Activated CD4-positive, alpha-beta T cell treated with anti-CD3 and anti-CD28 coated beads, Interleukin-2, amount 10 ng/mL, durations not matched to agents 24 days and 14 days (primary cell): Measurements from ENCODE around the gene NOL9. TPM values are rescaled to one million over a fixed set of nuclear protein-coding genes. Genes with fewer than 3 reads are reported as not detected.

ENCODE experiments used
- DNase-seq: peaks from one replicate; pipeline ENCODE4 v3.0.0; 2022
- H3K27ac Mint-ChIP-seq: one replicate; pipeline ENCODE4 v1.8.0; 2022; ENCODE audit warnings: mild to moderate bottlenecking, mixed read lengths
- H3K27me3 Mint-ChIP-seq: one replicate; pipeline ENCODE4 v1.8.0; 2022; ENCODE audit warnings: mixed read lengths
- H3K36me3 Mint-ChIP-seq: one replicate; pipeline ENCODE4 v1.8.0; 2022; ENCODE audit warnings: low read depth, mild to moderate bottlenecking, mixed read lengths
- H3K4me1 Mint-ChIP-seq: one replicate; pipeline ENCODE4 v1.8.0; 2021; ENCODE audit warnings: mixed read lengths
- H3K4me3 Mint-ChIP-seq: one replicate; pipeline ENCODE4 v1.8.0; 2022; ENCODE audit warnings: mild to moderate bottlenecking, moderate library complexity, mixed read lengths
- H3K9me3 Mint-ChIP-seq: one replicate; pipeline ENCODE4 v1.8.0; 2021; ENCODE audit warnings: mixed read lengths
- intact Hi-C: fragments of 100-400 bp; cut with micrococcal nuclease; formaldehyde crosslinking; loops from one replicate; pipeline ENCODE4 v1.15.1; 2023
- total RNA-seq: library from RNA; stranded (reverse); gene quantifications from 2 replicates; pipeline ENCODE4 v1.2.3, GENCODE V29; 2022

NOL9 gene
- total RNA-seq, 1 donor from 2014 or later, result 59.2 TPM

- H3K27me3 Mint-ChIP-seq, result peaks cover 4% of the 10 kb centered on the region
- no peaks in the 10 kb centered on the region for H3K4me1 Mint-ChIP-seq
- DNase-seq, result no peak
- no peaks in the 10 kb centered on the region for H3K36me3 Mint-ChIP-seq
- H3K27ac Mint-ChIP-seq, result no peak overlapping the region
- H3K4me3 Mint-ChIP-seq, result no peak overlapping the region
- intact Hi-C loops, result no loop called here
- no peaks in the 10 kb centered on the region for H3K9me3 Mint-ChIP-seq
These were observed 49.4 kb downstream of the NOL9 start for GRCh38 chr1:6504887-6505286.

- H3K27me3 Mint-ChIP-seq, result peaks cover 6% of the 10 kb centered on the region
These were observed 50.3 kb downstream of the NOL9 start for GRCh38 chr1:6503884-6504602.

GRCh38 chr1:6502000-6502891 lies 52.1 kb downstream of the NOL9 start:
- Mint-ChIP-seq H3K27me3 (peaks cover 17% of the 10 kb centered on the region), H3K9me3 (no peaks in the 10 kb centered on the region), H3K36me3 (no peaks in the 10 kb centered on the region), H3K4me3 (no peak overlapping the region), H3K4me1 (no peaks in the 10 kb centered on the region), H3K27ac (no peak overlapping the region)
- DNase-seq, result no peak
- intact Hi-C loops, result no loop called here

More at GRCh38 chr1:6503884-6504602, 50.3 kb downstream of the NOL9 start:
- no peak overlapping the region for H3K4me3 Mint-ChIP-seq
- intact Hi-C loops, result no loop called here
- no peaks in the 10 kb centered on the region for H3K4me1 Mint-ChIP-seq
- H3K9me3 Mint-ChIP-seq, result no peaks in the 10 kb centered on the region
- no peak for DNase-seq
- no peak overlapping the region for H3K27ac Mint-ChIP-seq
- H3K36me3 Mint-ChIP-seq, result no peaks in the 10 kb centered on the region

- DNase-seq, result no peak
- Mint-ChIP-seq H3K4me3 (no peak overlapping the region), H3K4me1 (no peaks in the 10 kb centered on the region), H3K36me3 (no peaks in the 10 kb centered on the region), H3K9me3 (no peaks in the 10 kb centered on the region), H3K27me3 (peaks cover 20% of the 10 kb centered on the region), H3K27ac (no peak overlapping the region)
- intact Hi-C loops, result no loop called here
These were observed 53.0 kb downstream of the NOL9 start for GRCh38 chr1:6501279-6501813.

GRCh38 chr1:6500544-6501278 lies 53.6 kb downstream of the NOL9 start:
- intact Hi-C loops, result no loop called here
- no peak overlapping the region for H3K4me3 Mint-ChIP-seq
- H3K9me3 Mint-ChIP-seq, result no peaks in the 10 kb centered on the region

GRCh38 chr1:6499296-6499695 lies 55.0 kb downstream of the NOL9 start:
- Mint-ChIP-seq H3K36me3 (no peaks in the 10 kb centered on the region), H3K27ac (no peak overlapping the region), H3K27me3 (peaks cover 28% of the 10 kb centered on the region), H3K4me1 (peaks cover 2% of the 10 kb centered on the region), H3K9me3 (no peaks in the 10 kb centered on the region), H3K4me3 (no peak overlapping the region)
- no peak for DNase-seq
- intact Hi-C loops, result no loop called here

More at GRCh38 chr1:6500544-6501278, 53.6 kb downstream of the NOL9 start:
- DNase-seq, result no peak
- H3K4me1 Mint-ChIP-seq, result no peaks in the 10 kb centered on the region
- no peaks in the 10 kb centered on the region for H3K36me3 Mint-ChIP-seq
- H3K27ac Mint-ChIP-seq, result no peak overlapping the region
- peaks cover 27% of the 10 kb centered on the region for H3K27me3 Mint-ChIP-seq

- DNase-seq, result no peak
- intact Hi-C loops, result no loop called here
- Mint-ChIP-seq H3K36me3 (no peaks in the 10 kb centered on the region), H3K9me3 (no peaks in the 10 kb centered on the region), H3K4me3 (no peak overlapping the region), H3K4me1 (peaks cover 2% of the 10 kb centered on the region), H3K27ac (no peak overlapping the region), H3K27me3 (peaks cover 28% of the 10 kb centered on the region)
These were observed 55.7 kb downstream of the NOL9 start for GRCh38 chr1:6498576-6499111.

- Mint-ChIP-seq H3K36me3 (no peaks in the 10 kb centered on the region), H3K27me3 (peaks cover 28% of the 10 kb centered on the region), H3K4me3 (peak overlapping the region; percentile 71), H3K4me1 (peaks cover 5% of the 10 kb centered on the region), H3K27ac (no peak overlapping the region), H3K9me3 (no peaks in the 10 kb centered on the region)
- DNase-seq, result no peak
- intact Hi-C loops, result no loop called here
These were observed 56.3 kb downstream of the NOL9 start for GRCh38 chr1:6497867-6498575.

GRCh38 chr1:6497215-6497866 lies 57.0 kb downstream of the NOL9 start:
- intact Hi-C loops, result no loop called here
- Mint-ChIP-seq H3K27ac (no peak overlapping the region), H3K27me3 (peaks cover 28% of the 10 kb centered on the region), H3K4me1 (peaks cover 5% of the 10 kb centered on the region), H3K4me3 (peak overlapping the region; percentile 71), H3K36me3 (no peaks in the 10 kb centered on the region), H3K9me3 (no peaks in the 10 kb centered on the region)
- DNase-seq, result peak; percentile 86

GRCh38 chr1:6496890-6497214 lies 57.5 kb downstream of the NOL9 start:
- no peak for DNase-seq
- no peak overlapping the region for H3K27ac Mint-ChIP-seq
- intact Hi-C loops, result no loop called here
- peaks cover 6% of the 10 kb centered on the region for H3K4me1 Mint-ChIP-seq
- no peaks in the 10 kb centered on the region for H3K36me3 Mint-ChIP-seq
- H3K9me3 Mint-ChIP-seq, result no peaks in the 10 kb centered on the region
- peaks cover 28% of the 10 kb centered on the region for H3K27me3 Mint-ChIP-seq
- peak overlapping the region; percentile 41 for H3K4me3 Mint-ChIP-seq

GRCh38 chr1:6496365-6496721 lies 58.0 kb downstream of the NOL9 start:
- intact Hi-C loops, result no loop called here
- peaks cover 28% of the 10 kb centered on the region for H3K27me3 Mint-ChIP-seq
- H3K4me3 Mint-ChIP-seq, result peak overlapping the region; percentile 41
- no peaks in the 10 kb centered on the region for H3K9me3 Mint-ChIP-seq
- H3K36me3 Mint-ChIP-seq, result no peaks in the 10 kb centered on the region
- peaks cover 11% of the 10 kb centered on the region for H3K4me1 Mint-ChIP-seq
- DNase-seq, result no peak
- no peak overlapping the region for H3K27ac Mint-ChIP-seq

GRCh38 chr1:6495540-6496364 lies 58.6 kb downstream of the NOL9 start:
- intact Hi-C loops, result no loop called here
- no peak overlapping the region for H3K27ac Mint-ChIP-seq
- H3K9me3 Mint-ChIP-seq, result no peaks in the 10 kb centered on the region
- H3K4me1 Mint-ChIP-seq, result peaks cover 14% of the 10 kb centered on the region
- no peak overlapping the region for H3K4me3 Mint-ChIP-seq
- H3K27me3 Mint-ChIP-seq, result peaks cover 24% of the 10 kb centered on the region
- no peak for DNase-seq
- no peaks in the 10 kb centered on the region for H3K36me3 Mint-ChIP-seq
